T-cell (primary cell): ENCODE measurements around the gene COASY. TPM values are rescaled to one million over a fixed set of nuclear protein-coding genes. Genes with fewer than 3 reads are reported as not detected.
"Not testable (repeated sequence)": the region's sequence is repeated elsewhere in the genome, so short reads cannot be mapped to it uniquely, and the experiment has no call there.

Experiments used
- ATAC-seq, 4 experiments: fragments of 200-7000 bp in 3 of 4; fragments of 150-1000 bp in 1 of 4; cut with Tn5 transposase; replicated peaks in 1 of 4; 1 replicate in 3 of 4; 2 replicates in 1 of 4; pipeline ENCODE4 v1.10.0; 2021; ENCODE audit warnings: moderate library complexity in 3 of 4, mild to moderate bottlenecking in 2 of 4, moderate number of reproducible peaks in 1 of 4
- CTCF ChIA-PET, 2 donors: fragments of 300-600 bp; sonication (Branson Sonifier 250); formaldehyde crosslinking; loops; one replicate each; lab custom pipeline; 2022; ENCODE audit warnings: antibody characterized with exemption in 2 of 2; lab: Charles Lee
- POLR2A ChIA-PET, 2 donors: fragments of 300-600 bp; sonication (Branson Sonifier 250); formaldehyde crosslinking; loops; one replicate each; lab custom pipeline; 2022; ENCODE audit warnings: antibody characterized with exemption in 2 of 2; lab: Charles Lee
- DNase-seq, 35 experiments: peaks; one replicate each; pipeline versions ENCODE4 v3.0.0 to v3.0.0-alpha.2; 2013 to 2023
- H3K27ac ChIP-seq: one replicate; pipeline ENCODE4 v1.5.1; 2013; ENCODE audit warnings: low read length
- H3K27me3 ChIP-seq, 2 experiments: replicated peaks in 1 of 2; 1 replicate in 1 of 2; 2 replicates in 1 of 2; pipeline versions ENCODE4 v1.6.1 to v1.7.0; 2013; ENCODE audit warnings: low read length in 1 of 2, mixed read lengths in 1 of 2; ENCODE audit not compliant: control insufficient read depth in 2 of 2, insufficient read depth in 2 of 2; ENCODE audit errors: extremely low read depth in 1 of 2
- H3K36me3 ChIP-seq, 2 donors: 1 replicate in 1 of 2; 2 replicates in 1 of 2; pipeline versions ENCODE4 v1.6.1 to v1.7.0; 2013; ENCODE audit warnings: low read length in 1 of 2; ENCODE audit not compliant: control insufficient read depth in 2 of 2, insufficient read depth in 1 of 2; ENCODE audit errors: extremely low read depth in 1 of 2
- H3K4me1 ChIP-seq, 2 experiments: 1 replicate in 1 of 2; 2 replicates in 1 of 2; pipeline versions ENCODE4 v1.6.1 to v1.7.0; 2013; ENCODE audit warnings: low read length in 2 of 2, mixed read lengths in 1 of 2; ENCODE audit not compliant: insufficient read depth in 2 of 2, control insufficient read depth in 1 of 2; ENCODE audit errors: extremely low read depth in 1 of 2
- H3K4me3 ChIP-seq, 2 donors: 1 replicate in 1 of 2; 2 replicates in 1 of 2; pipeline versions ENCODE4 v1.5.1 to v1.7.0; 2013; ENCODE audit warnings: mild to moderate bottlenecking in 2 of 2, low read length in 1 of 2, moderate library complexity in 1 of 2; ENCODE audit not compliant: control insufficient read depth in 1 of 2; ENCODE audit errors: extremely low read depth in 1 of 2
- H3K9me3 ChIP-seq: 2 replicates; pipeline ENCODE4 v1.7.0; 2013
- H3K27ac Mint-ChIP-seq, 2 donors: one replicate each; pipeline ENCODE4 v1.8.0; 2020 to 2021; ENCODE audit warnings: mild to moderate bottlenecking in 2 of 2, mixed read lengths in 2 of 2
- H3K27me3 Mint-ChIP-seq, 2 donors: one replicate each; pipeline ENCODE4 v1.8.0; 2021 to 2022; ENCODE audit warnings: mixed read lengths in 2 of 2
- H3K36me3 Mint-ChIP-seq: one replicate; pipeline ENCODE4 v1.8.0; 2021; ENCODE audit warnings: mixed read lengths
- H3K4me1 Mint-ChIP-seq, 3 donors: one replicate each; pipeline ENCODE4 v1.8.0; 2020 to 2022; ENCODE audit warnings: mixed read lengths in 3 of 3, mild to moderate bottlenecking in 1 of 3
- H3K4me3 Mint-ChIP-seq, 3 donors: one replicate each; pipeline ENCODE4 v1.8.0; 2020 to 2022; ENCODE audit warnings: mild to moderate bottlenecking in 3 of 3, mixed read lengths in 3 of 3, moderate library complexity in 3 of 3
- H3K9me3 Mint-ChIP-seq, 3 donors: one replicate each; pipeline ENCODE4 v1.8.0; 2020 to 2022; ENCODE audit warnings: mixed read lengths in 3 of 3
- WGBS: methylation state at CpG from one replicate; pipeline ENCODE4 v1.1.5; 2013; ENCODE audit warnings: missing lambda C conversion rate; ENCODE audit not compliant: insufficient coverage; 5-methylcytosine and 5-hydroxymethylcytosine counted together
- total RNA-seq, 35 experiments: library from RNA in 6 of 35; stranded (reverse) in 6 of 35; fragments of 120-200 nt in 1 of 35; gene quantifications; one replicate each; pipeline versions ENCODE4 v1.2.1 to v1.2.4 and lab custom pipeline; 2013 to 2026

Gene COASY
- total RNA-seq, 5 donors from 2014 or later (not counting 1 experiment from before 2014, with no cell fraction given), result 43.2 to 79.0 (median 74.9) TPM

DNA sequence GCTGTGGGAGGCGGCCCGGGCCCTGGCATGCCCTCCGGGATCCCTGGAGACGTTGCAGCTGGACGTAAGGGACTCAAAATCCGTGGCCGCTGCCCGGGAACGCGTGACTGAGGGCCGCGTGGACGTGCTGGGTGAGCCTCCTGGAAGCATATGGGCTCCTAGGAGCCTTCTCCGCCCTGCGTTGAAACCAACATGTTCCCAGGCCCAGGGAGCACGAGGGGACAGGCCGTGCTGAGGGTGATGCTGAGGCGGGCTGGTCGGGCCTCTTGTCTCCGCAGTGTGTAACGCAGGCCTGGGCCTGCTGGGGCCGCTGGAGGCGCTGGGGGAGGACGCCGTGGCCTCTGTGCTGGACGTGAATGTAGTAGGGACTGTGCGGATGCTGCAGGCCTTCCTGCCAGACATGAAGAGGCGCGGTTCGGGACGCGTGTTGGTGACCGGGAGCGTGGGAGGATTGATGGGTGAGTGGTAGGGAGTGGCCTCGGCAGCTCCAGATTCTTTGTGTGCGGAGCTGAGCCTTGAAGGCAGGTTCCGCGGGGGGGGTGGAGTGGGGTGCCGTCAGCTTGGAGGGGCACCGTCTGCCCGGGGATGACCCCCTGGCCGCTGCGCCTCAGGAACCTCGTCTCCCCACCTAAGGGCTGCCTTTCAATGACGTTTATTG, 8.7 kb upstream of the COASY start:
- Histone ChIP-seq H3K4me3 (no peak overlapping the region), H3K4me1 (peaks cover 3 to 44% of the 10 kb centered on the region in 2 experiments), H3K9me3 (no peaks in the 10 kb centered on the region), H3K27ac (no peak overlapping the region), H3K36me3 (no peaks in the 10 kb centered on the region), H3K27me3 (no peaks in the 10 kb centered on the region)
- Mint-ChIP-seq H3K27ac (peak overlapping the region; percentile 91 to 93), H3K27me3 (no peaks in the 10 kb centered on the region), H3K36me3 (no peaks in the 10 kb centered on the region), H3K4me3 (peak overlapping the region; percentile 84 to 91 (median 87)), H3K4me1 (peaks cover 29 to 40% (median 30%) of the 10 kb centered on the region in 3 donors), H3K9me3 (no peaks in the 10 kb centered on the region)
- 96% methylated on average over 37 of the region's 45 CpGs for WGBS
- DNase-seq, result no peak
- CTCF ChIA-PET, result interaction anchor here in 1 of 2 donors (0.6 to 1.0 kb wide), 2 partner anchors 23 to 522 kb away, joined by 3 to 9 read pairs; no protein-coding TSS in a partner anchor
- POLR2A ChIA-PET, result interaction anchor here in 1 of 2 donors (0.6 to 0.7 kb wide), 2 partner anchors 234 to 242 kb away, joined by 3 to 5 read pairs; no protein-coding TSS in a partner anchor
- ATAC-seq, result no peak

DNA sequence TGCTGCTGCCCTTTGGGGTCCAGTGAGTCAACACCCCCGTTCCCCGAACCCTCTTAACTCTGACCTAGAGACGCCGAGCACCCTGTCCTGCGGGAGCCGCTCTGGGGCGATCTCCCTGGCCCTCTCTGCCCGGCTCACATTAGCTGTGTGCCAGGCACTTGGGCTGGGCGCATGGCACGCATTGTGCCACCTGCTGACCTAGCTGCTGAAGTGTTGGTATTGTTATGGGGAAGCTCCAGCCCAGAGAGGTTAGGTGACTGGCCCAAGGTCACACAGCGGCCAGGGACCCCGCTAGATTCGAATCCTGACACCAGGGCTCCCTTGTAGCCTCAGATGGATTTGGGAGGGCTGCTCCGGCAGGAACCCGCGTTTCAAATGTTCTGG, 8.1 kb upstream of the COASY start:
- ChIA-PET CTCF (interaction anchor here in 1 of 2 donors (0.6 to 1.0 kb wide), 4 partner anchors 15 to 210 kb away, joined by 3 to 9 read pairs (median 3); partner anchors contain the start of gene PSMC3IP), POLR2A (interaction anchor here in 1 of 2 donors (0.7 kb wide), 1 partner anchor 242 kb away, joined by 5 read pairs; no protein-coding TSS in a partner anchor)
- peak in 2 of 4 experiments; percentile 18 to 21 for ATAC-seq
- H3K9me3 Mint-ChIP-seq, result no peaks in the 10 kb centered on the region
- DNase-seq, result peak in 1 of 35 experiments; percentile 44
- H3K4me1 Mint-ChIP-seq, result peaks cover 27 to 37% (median 28%) of the 10 kb centered on the region in 3 donors
- H3K27me3 Mint-ChIP-seq, result no peaks in the 10 kb centered on the region
- peaks cover 3 to 38% of the 10 kb centered on the region in 2 experiments for H3K4me1 ChIP-seq
- peak overlapping the region; percentile 91 to 93 for H3K27ac Mint-ChIP-seq
- peak overlapping the region; percentile 69 to 83 for H3K4me3 ChIP-seq
- peak overlapping the region; percentile 92 for H3K27ac ChIP-seq
- H3K27me3 ChIP-seq, result no peaks in the 10 kb centered on the region
- peak overlapping the region; percentile 84 to 91 (median 87) for H3K4me3 Mint-ChIP-seq
- no peaks in the 10 kb centered on the region for H3K36me3 Mint-ChIP-seq
- H3K9me3 ChIP-seq, result no peaks in the 10 kb centered on the region
- 60% methylated on average over 16 of the region's 16 CpGs for WGBS
- H3K36me3 ChIP-seq, result no peaks in the 10 kb centered on the region

DNA sequence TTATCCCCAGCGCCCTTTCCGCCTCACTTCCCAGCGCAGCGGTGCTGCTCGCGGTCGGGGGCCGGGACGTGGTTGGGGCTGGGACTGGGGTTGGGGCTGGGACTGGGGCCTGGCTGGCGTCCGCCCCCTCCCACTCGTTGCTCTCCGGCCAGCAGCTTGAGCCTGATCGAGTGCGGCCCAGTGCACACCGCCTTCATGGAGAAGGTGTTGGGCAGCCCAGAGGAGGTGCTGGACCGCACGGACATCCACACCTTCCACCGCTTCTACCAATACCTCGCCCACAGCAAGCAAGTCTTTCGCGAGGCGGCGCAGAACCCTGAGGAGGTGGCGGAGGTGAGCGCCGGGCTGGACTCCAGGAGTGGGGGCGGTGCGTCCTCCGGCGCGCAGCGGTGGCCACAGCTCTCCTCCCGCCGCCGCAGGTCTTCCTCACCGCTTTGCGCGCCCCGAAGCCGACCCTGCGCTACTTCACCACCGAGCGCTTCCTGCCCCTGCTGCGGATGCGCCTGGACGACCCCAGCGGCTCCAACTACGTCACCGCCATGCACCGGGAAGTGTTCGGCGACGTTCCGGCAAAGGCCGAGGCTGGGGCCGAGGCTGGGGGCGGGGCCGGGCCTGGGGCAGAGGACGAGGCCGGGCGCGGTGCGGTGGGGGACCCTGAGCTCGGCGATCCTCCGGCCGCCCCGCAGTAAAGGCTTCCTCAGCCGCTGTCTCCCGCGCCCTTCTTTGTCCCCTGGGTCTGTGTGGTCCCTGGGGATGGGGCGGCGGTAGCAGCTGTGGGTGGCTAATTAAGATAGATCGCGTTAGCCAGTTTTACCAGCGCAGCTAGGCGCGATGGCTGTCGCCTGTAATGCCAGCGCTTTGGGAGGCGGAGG, 7.5 kb upstream of the COASY start:
- Histone ChIP-seq H3K4me3 (peak overlapping the region; percentile 69 to 83), H3K9me3 (no peaks in the 10 kb centered on the region), H3K4me1 (peaks cover 3 to 36% of the 10 kb centered on the region in 2 experiments), H3K36me3 (no peaks in the 10 kb centered on the region), H3K27ac (peak overlapping the region; percentile 92), H3K27me3 (no peaks in the 10 kb centered on the region)
- no peaks in the 10 kb centered on the region for H3K9me3 Mint-ChIP-seq
- ATAC-seq (peak; percentile 87 to 92 (median 91)), DNase-seq (peak; percentile 49 to 84 (median 69))
- no peaks in the 10 kb centered on the region for H3K36me3 Mint-ChIP-seq
- under 1% methylated on average over 58 of the region's 82 CpGs for WGBS
- ChIA-PET CTCF (interaction anchor here in 1 of 2 donors (0.6 to 0.9 kb wide), 3 partner anchors 16 to 210 kb away, joined by 3 read pairs; partner anchors contain the start of gene PSMC3IP), POLR2A (interaction anchor here (0.5 to 0.7 kb wide), 2 partner anchors 243 to 1086 kb away, joined by 4 to 5 read pairs; no protein-coding TSS in a partner anchor)
- peak overlapping the region; percentile 91 to 93 for H3K27ac Mint-ChIP-seq
- no peaks in the 10 kb centered on the region for H3K27me3 Mint-ChIP-seq
- peak overlapping the region; percentile 84 to 91 (median 87) for H3K4me3 Mint-ChIP-seq
- H3K4me1 Mint-ChIP-seq, result peaks cover 21 to 31% (median 21%) of the 10 kb centered on the region in 3 donors

DNA sequence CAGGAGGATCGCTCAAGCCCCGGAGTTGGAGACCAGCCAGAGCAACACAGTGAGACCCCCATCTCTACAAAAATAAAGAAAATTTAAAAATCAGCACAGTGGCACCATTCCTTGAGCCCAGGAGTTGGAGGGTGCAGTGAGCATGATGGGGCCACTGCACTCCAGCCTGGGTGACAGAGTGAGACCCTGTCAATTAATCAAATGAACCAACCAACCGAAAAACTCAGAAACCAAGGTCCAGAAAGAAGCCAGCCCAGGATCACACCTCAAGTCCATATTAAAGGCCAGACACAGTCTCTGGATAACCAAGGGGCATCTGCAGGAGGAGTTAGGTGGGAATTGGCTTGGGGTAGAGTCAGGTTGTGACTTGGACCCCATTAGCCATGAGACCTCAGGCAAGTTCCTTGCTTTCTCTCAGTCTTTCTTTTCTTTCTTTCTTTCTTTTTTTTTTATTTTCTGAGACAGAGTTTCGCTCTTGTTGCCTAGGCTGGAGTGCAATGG, 6.8 kb upstream of the COASY start:
- Mint-ChIP-seq H3K9me3 (no peaks in the 10 kb centered on the region), H3K27ac (peak overlapping the region; percentile 91 to 93), H3K4me1 (peaks cover 21 to 33% (median 21%) of the 10 kb centered on the region in 3 donors), H3K36me3 (no peaks in the 10 kb centered on the region), H3K4me3 (peak overlapping the region; percentile 84 to 91 (median 87)), H3K27me3 (no peaks in the 10 kb centered on the region)
- no peaks in the 10 kb centered on the region for H3K36me3 ChIP-seq
- H3K4me3 ChIP-seq, result peak overlapping the region; percentile 69 to 83
- H3K9me3 ChIP-seq, result no peaks in the 10 kb centered on the region
- DNase-seq (no peak), ATAC-seq (peak in 1 of 4 experiments; percentile 6)
- peak overlapping the region; percentile 92 for H3K27ac ChIP-seq
- POLR2A ChIA-PET, result interaction anchor here in 1 of 2 donors (0.5 kb wide), 1 partner anchor 1087 kb away, joined by 4 read pairs; no protein-coding TSS in a partner anchor
- H3K4me1 ChIP-seq, result peaks cover 3 to 36% of the 10 kb centered on the region in 2 experiments
- no CpG with 5 or more reads among the region's 4 CpGs for WGBS
- CTCF ChIA-PET, result no interaction called here
- H3K27me3 ChIP-seq, result no peaks in the 10 kb centered on the region

DNA sequence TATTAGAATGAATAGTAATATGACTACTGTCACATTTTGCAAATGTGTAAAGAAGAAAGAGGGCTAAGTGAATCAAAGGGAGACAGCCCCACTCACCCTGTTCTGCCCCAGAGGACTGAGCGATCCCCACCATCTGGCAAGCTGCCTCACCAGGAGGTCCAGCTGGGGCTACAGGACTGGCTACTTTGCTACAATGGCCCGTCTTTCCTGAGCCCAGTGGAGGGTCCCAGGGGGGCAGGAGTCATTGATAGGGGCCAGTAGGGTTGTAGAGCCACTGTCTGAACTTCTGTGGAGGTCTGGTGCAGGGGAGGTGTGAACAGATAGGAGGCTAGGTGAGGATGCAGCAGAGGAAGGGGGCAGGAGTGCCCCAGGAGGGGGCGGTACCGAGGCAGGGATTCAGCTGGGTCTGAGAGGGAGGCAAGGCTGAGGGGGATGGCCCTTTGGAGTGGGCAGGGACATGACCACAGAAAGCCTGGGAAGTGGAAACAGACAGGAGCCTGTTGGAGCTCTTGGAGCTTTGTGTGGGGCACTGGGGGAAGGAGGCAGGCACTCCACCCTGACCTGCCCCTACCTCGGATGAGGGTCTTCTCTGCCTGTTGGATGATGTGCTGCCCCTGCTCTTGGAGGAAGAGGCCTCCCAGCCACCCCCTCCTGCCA, 5.9 kb upstream of the COASY start:
- H3K36me3 Mint-ChIP-seq, H3K27ac Mint-ChIP-seq, ATAC-seq, H3K9me3 ChIP-seq, POLR2A ChIA-PET, H3K4me3 ChIP-seq, CTCF ChIA-PET, H3K27me3 Mint-ChIP-seq, H3K27ac ChIP-seq, DNase-seq, H3K9me3 Mint-ChIP-seq, H3K27me3 ChIP-seq, H3K36me3 ChIP-seq: not testable (repeated sequence)
- H3K4me1 ChIP-seq, result peaks cover 3 to 35% of the 10 kb centered on the region in 2 experiments
- Mint-ChIP-seq H3K4me3 (peak overlapping the region in 1 of 3 donors; percentile 87), H3K4me1 (peaks cover 16 to 33% (median 21%) of the 10 kb centered on the region in 3 donors)
- 40% methylated on average over 3 of the region's 5 CpGs for WGBS
